GM12874 (cell line): Measurements from ENCODE around the gene FER.

Experiments
- TF ChIP-seq, protein P1 (sequence below): IDR thresholded peaks from 2 replicates; pipeline ENCODE4 v1.5.1; 2011; ENCODE audit warnings: low read depth, mild to moderate bottlenecking, control low read depth, low read length, moderate library complexity; ENCODE audit not compliant: insufficient read depth

The FER gene

DNA sequence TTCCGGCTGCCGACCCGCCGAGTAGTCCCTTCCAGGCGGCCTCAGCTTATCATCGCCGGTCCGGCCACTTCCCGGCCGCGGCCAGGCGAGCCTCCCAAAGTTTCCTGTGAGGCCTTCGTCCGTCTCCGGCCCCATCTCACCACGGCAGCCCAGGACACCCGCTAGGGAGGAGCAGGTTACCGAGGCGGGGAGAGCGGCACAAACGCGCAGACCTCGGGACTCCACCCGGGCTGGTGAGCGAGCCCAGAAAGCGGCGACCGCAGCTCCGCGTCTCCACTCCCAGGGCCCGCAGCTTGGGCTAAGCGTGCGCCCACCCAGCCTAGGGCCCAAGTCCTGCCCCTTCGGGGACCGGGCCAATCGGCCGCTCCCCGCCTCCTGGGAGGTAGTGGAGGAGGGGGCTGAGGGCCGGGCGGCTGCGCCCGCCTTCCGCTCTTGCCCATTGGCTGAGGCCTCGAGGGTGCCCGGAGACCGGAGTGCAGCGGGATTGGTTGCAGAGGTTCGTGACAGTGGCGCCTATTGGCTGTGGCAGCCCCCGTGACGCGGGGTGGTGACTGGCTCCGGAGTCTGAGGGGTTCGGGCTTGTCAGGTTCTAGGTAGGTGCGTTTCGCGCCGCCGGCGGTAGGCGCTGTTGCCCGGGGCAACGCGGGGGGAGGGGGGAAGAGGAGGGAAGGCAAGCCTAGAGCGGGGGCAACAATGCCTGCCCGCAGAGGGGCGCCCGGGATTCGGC, 867 bp downstream of the FER start:
- TF ChIP-seq, protein P1, sequence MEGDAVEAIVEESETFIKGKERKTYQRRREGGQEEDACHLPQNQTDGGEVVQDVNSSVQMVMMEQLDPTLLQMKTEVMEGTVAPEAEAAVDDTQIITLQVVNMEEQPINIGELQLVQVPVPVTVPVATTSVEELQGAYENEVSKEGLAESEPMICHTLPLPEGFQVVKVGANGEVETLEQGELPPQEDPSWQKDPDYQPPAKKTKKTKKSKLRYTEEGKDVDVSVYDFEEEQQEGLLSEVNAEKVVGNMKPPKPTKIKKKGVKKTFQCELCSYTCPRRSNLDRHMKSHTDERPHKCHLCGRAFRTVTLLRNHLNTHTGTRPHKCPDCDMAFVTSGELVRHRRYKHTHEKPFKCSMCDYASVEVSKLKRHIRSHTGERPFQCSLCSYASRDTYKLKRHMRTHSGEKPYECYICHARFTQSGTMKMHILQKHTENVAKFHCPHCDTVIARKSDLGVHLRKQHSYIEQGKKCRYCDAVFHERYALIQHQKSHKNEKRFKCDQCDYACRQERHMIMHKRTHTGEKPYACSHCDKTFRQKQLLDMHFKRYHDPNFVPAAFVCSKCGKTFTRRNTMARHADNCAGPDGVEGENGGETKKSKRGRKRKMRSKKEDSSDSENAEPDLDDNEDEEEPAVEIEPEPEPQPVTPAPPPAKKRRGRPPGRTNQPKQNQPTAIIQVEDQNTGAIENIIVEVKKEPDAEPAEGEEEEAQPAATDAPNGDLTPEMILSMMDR: peak; percentile 39; the same call in 1 of the 2 replicates

DNA sequence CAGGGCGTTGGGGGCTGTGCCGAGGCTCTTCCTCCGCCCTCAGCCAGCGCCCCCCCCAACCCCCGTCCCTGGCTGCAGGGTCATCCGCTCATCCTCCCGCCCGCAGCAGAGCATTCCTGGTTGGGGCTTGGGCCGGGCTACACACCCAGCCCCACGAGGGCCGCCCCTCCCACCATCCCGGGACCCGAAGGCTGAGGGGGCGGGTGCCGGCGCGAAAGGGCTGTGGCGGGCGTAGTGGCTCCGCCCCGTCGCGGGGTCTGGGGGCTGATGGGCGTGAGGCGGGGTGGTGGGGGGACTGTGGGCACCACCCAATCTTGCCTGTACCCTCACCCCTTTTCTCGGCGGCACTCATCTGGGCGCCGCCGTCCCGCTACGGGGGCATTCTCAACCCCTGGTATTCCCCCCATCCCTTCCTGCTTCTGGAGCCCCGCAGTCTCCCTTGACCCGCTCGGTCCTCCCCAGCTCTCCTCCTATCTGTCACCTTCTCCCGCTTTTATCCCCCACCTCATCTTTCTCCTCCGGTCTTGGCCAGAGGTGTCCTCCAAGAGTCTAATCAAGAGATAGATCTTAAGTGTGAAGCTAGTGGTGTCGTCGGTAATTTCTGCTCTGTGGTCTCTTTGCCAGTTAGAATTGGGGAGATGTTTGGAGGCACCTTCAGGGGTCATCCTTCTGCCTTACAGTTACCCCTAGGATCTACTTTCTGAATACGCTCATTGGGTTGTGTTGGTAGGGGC, 1.6 kb downstream of the FER start:
- TF ChIP-seq, protein P1: no peak

DNA sequence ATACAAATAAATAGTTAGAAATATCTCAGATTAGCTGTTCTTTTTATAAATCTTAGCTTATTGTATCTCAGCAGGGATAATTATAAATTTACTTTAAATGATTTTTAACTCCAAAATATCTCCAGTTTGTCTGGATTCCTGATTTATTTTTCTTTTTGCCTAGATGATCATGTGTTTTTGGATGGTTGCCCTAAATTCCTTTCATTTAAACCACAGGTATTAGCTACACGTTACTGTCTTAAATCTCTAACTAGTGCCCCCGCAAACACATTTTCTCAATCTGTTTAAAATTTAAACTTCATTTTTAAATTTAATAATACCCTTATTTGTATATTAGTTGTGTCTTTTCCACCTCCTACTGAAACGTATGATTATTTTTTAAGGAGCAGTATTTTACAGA, 5.6 kb downstream of the FER start:
- TF ChIP-seq, protein P1: no peak

DNA sequence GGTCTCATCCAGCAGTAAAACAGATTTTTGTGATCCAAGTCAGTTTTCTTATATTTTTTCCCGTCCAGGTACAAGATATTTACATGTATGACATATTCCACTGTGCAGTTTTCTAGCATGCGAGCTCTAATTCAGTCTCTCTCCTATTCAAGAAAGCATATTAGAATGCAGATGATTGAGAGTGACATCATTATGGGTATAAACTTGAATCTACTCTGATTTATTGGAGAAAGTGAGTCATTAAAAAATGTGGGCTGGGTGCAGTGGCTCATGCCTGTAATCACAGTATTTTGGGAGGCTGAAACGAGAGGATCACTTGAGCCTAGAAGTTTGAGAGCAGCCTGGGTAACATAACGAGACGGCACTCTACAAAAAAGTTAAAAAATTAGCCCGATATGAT, 6.2 kb downstream of the FER start:
- TF ChIP-seq, protein P1: no peak

DNA sequence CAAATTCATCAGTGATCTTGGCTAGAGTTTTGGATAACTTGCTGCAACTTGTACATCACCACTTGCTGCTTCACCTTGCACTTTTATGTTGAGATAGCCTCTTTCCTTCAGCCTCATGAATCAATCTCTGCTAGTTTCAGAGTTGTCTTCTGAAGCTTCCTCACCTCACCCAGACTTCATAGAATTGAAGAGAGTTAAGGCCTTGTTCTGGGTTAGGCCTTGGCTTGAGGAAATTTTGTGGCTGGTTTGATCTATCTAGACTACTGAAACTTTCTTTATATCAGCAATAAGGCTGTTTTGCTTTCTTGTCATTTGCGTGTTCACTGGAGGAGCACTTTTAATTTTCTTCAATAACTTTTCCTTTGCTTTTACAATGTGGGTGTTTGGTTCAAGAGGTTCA, 12.8 kb downstream of the FER start:
- TF ChIP-seq, protein P1: no peak

DNA sequence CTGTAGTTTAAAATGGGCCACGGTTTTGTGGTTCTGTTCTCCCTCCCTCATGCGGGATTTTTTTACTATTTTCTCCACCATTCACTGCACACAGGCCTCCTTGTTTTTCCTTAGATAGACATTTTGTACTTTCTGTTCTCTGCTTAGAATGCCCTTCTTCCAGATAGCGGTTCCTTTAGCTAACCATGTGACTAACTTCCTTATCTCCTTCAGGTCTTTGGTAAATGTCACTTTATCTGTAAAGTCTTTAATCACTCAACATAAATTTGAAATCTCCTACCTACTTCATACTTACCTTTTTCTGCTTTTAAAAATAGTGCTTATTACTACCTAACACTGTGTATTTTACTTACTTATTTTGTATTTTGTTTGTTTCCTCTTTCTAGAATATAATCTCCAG, 15.0 kb downstream of the FER start:
- TF ChIP-seq, protein P1: no peak

DNA sequence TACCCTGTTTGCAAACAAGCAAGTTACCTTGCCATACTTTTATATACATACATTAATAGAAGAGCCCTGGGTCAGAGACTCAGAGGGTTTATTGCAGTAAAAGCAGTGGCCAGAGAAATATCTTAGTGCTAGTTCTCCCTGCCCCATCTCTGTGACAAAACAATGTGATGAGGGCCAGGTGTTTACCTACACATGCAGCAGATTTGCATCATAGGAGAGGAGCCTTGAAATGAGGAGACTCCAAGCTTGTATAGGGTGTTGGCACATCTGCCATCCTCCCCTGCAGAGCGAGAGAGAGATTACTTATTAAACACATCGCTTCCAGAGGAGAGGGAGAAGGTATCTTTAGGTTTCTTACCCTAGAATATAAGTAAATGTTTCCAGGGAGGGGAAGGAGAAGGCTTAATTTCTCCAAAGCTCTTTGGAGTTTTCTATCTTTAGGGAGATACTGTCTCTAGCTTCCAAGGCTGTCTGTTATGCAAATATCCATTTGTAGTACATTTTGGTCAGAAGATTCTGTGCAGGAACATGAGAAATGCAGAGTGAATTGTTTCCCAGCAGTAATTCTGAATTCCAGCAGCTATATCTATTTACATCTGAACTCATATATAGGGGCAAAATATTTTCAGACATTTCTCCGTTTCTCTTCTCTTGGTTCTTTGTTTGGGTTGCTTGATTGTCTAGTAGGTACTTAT, 15.7 kb downstream of the FER start:
- TF ChIP-seq, protein P1: no peak
